SK-MEL-5 (cell line): Measurements from ENCODE around the gene ITGA11. TPM values are rescaled to one million over a fixed set of nuclear protein-coding genes. Genes with fewer than 3 reads are reported as not detected.

Source experiments
- DNase-seq: peaks from one replicate; pipeline ENCODE4 v3.0.0-alpha.2; 2016; ENCODE audit warnings: low read depth, low spot score
- in situ Hi-C: cut with HindIII; loops from 2 replicates; pipeline ENCODE4 v1.10.0; 2016; ENCODE audit warnings: low sequenced_read_pairs, high pct_unique_total_duplicates, low pct_unique_long_range_greater_than_20kb
- total RNA-seq: library from RNA; depleted of rRNA; stranded (reverse); fragments of >200 nt; shearing (Covaris generic); gene quantifications from 2 replicates; pipeline ENCODE4 v1.2.3, GENCODE V29; 2014

ITGA11 gene
- total RNA-seq, 1 experiment from 2014 or later, result not detected

DNA sequence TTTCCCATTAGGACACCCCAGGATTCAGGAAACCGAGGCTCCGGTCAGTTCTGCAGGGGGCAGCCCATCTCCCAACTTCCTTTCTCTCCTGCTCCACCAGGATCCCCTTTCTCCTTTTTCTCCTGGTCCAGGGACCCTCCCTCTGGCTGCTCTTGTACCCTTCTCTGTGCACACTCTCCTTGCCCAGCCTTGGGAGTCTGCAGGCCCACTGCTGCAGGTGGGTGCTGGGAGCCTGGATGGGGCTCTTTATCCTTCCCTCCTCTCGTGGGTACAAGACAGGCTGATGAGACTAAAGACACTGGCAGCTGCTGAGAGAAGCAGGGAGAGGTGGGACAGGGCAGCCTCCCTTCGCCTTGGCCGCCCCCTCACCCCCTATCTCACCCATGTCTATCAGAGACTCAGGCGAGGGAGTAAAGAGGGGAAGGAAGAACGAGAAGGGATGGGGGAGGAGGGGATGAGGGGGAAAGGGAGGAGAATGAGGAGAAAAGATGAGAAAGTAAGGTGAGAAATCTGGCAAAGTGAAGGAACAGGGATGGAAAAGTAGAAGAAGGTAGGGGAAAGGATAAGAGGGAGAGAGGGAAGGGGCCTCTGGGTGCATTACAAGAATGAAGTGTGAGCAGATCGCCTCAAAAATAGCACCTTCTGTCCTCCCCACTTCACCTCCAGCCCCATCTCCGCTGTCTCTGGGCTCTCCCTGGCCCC lies 45.2 kb downstream of the ITGA11 start:
- DNase-seq, result no peak
- in situ Hi-C loops, result no loop called here

DNA sequence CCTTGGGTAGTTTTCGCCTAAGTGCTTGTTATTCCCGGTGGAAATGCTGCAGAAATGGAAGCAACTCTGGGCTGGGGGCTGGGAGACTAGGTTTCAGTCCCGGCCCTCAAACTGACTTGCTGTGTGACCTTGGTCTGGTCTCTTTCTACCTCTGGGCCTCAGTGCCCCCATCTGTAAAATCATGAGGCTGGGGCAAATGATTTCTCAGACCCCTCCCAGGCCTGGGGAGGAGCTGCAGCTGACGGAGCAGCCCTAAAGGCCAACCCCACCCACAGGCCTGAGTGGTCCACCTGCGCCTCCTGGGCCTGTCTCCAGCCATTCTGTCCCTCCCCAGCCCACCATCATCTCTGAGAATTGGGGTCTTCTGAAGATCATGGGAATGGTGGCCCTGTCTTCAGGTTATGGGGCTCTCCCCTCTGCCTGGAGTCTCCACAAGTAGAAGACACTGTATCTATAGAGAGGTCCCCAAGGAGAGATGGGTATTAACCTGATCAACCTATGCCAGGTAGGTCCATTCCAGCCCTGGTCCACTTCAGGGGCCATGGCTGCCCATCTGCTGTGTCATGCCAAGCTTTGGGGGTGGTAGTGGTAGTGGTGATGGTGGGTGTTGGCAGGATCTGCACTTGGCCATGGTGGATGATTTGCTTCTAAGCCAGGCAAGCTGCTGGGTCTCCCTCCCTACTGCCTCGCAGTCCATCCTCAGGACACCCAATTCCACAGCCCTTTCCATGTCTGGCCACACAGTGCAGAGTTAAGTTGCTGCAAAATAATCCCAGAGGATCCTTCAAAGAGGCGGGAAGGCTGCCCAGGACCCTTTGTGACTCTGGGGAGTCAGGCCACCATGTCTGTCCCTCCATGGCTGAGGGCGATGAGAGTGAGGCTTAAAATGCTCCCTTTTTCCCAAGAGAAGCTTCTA lies 46.0 kb downstream of the ITGA11 start:
- DNase-seq, result no peak
- in situ Hi-C loops, result no loop called here

DNA sequence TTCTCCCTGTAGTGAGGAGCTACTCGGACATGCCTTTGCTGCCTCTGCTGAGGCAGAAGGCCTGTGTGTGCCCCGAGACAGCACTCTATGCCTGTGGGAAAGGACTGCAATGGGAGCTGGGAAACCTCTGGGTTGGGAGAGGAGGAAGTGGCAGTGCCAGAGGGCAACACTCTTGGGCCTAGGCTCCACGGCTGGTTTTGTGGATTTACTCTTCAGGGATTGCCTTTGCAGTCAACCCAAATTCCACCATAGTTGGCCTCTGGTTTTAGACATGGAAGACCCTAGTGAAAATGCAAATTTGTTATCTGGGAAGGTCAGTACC lies 46.8 kb downstream of the ITGA11 start:
- no peak for DNase-seq
- in situ Hi-C loops, result no loop called here

DNA sequence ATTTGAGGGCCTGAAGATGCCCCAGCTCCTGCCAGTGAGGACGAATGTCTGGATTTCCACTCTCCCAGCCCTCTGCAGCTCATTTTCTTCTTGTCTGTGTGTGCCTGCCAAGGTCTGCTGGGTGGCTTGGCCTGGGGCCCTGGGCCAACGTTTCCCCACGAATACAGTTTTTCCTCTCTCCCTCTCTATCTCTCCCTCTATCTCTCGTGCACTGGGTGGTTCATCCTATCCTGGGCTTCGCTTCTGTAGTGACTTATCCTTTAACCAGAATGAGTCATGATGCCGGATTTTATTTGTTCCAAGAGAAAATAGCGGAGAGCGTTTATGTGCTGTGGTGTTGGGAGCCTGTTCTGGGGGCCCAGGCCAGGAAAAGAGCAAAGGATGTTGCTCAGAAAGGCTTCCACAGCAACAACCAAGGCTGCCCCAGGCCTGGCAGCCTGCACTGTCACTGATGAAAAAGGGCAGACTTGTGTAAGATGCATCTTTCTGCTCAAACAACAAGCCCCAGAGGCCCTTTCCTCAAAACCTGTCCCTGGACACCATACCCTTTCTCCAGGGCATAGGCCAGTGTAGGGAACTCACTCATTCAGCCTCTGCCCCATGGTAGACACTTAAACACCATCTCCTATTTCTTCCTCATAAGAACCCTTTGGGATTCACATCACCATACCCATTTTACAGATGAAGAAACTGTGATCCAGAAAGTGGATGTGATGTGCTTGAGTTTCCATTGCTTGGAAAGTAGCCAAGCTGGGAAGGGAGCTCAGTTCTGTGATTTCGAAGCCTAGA lies 47.3 kb downstream of the ITGA11 start:
- in situ Hi-C loops, result no loop called here
- no peak for DNase-seq

DNA sequence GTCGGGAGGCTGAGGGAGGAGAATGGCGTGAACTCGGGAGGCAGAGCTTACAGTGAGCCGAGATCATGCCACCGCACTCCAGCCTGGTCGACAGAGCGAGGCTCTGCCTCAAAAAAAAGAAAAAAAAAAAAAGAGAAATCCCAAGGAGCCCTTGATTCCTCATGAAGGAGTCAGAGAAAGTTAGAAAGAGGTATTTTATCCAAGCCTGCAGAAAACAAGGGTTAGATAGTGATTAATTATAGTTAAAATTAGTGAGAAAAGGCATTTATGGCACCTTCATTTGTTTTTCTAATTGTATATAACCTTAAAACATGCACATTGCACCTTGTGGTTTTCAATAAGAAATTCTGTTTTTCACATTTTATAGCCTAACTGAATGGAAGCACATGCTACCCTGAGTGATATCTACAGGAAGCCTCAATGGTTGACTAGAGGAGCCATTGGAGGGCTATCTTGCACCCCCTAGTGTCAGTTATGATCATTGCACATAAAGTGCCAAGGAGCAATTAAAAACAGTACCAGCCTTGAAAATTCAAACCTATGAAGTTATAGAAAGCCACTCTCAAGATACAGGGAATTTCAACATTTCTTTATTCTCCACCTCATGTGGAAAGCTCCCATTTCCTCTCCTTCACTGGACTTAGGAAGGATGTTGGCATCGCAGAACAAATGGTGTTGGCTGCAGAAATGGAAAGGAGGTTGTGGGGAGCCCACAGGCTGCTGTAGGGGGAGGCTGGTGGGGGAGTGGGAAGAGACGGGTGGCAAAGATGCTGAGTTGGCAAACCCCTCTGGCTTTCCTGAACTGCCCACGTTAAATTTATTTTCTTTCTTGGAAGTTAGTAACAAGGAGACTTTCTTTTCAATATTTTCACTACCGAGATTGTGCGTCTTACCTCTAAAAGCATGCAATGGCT lies 48.5 kb downstream of the ITGA11 start:
- peak; percentile 73 for DNase-seq
- in situ Hi-C loops, result no loop called here

DNA sequence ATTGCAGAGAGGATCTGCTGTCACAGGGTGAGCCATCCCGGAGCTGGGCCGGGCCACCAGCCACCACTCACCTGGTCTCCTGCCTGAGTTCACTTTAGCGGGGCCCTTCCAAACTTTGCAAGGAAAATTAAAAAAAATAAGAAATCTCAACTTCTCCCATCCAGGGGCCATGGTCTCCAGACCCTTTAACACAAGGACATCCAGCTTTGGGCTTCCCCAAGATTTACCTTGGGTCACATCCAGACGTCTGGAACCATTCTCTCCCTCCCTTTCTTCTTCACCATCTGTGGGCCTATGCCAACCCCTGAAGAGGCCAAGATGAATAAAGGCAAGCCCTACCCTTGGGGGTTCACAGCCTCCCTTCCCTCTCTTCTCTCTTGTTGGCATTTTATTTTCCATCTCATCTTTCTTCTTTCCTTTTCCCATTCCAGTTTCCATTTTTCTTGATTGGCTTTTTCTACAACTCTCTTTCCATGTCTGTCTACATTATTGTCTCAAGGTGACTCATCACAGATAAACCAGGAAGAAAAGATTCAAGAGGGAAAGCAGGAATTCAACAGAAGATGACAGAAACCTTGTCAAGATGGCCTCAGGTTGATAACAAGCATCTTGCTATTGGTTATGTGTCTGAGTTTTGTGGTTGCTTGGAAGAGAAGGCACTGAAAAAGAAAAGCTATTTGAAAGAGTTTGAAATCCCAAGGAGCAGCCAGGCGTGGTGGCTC lies 49.5 kb downstream of the ITGA11 start:
- in situ Hi-C loops, result no loop called here

DNA sequence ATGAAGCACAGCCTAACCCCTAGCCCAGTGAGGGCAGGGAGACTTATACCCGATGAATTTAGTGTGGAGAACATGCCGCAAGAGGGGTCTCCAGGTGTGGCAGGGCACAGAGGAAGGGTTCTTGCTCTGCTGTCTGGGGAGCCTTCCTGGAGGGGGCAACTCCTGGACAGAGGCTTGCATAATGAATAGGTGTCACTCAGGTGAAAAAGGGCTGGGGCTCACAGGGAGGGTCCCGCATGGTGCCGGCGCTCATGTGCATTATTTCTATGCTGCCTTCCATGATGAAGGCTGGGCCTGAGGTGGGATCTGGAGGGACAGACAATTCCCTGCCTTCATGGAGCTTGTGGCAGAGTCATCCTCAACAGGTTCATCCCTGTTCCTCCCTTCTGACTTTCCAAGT lies 51.5 kb downstream of the ITGA11 start:
- in situ Hi-C loops, result no loop called here
- DNase-seq, result no peak

More for the DNA sequence above, 49.5 kb downstream of the ITGA11 start:
- DNase-seq, result no peak

DNA sequence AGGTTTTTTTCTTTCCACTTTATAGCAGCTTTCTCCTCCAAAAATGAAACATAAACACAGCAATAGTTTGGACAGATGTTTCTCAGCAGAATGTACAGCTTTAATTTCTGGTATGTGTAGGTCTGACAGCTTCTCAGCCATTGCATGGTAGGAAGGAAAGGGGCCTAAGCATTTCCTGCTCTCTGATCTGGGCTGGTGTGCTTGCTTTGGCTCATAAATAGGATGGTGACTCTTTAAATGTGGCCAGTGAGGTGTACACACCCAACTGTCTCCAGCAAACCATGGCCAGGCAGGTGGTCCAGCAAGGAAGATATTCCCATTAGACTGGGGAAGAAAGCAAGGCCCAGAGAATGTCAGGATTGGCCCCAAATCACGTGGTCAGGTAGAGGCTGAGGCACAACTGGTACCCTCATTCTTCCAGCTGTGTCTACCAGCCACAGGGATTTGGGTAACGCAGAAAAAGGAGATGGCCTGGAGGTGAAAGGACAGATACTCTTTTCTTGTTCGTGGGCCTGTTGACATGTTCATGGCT lies 52.1 kb downstream of the ITGA11 start:
- in situ Hi-C loops, result no loop called here
- no peak for DNase-seq

DNA sequence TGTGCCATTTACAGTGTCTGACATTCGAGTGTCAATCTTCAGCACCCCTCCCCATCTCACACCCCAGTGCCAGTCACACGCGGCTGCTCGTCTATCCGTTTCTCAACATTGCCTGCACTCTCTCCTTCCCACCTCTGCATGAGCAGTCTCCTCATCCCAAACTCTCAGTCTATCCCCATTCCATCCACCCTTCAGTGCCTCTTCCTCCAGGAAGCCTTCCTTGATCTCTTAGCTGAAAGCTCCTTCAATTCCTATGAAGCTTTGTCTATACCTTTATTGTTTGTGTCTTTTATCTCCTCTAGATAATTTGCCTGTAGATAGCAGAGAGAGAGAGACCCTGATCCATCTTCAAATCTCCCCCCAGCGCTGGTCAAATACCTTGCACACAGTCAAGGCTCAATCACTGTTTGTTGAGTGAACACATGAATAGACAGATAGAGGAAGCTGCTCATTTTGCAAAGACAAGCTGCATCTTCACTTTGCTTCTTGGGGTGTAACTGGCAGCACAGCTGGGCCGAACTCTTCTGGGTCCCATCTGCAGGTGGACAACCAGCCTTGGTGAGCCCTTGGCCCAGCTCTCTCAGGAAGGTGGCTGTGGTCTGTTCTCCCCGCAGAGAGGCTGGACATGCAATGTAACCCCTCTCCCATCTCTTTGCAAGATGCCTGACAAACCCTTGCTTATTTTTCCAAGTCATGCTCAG lies 52.8 kb downstream of the ITGA11 start:
- DNase-seq, result no peak
- in situ Hi-C loops, result no loop called here

DNA sequence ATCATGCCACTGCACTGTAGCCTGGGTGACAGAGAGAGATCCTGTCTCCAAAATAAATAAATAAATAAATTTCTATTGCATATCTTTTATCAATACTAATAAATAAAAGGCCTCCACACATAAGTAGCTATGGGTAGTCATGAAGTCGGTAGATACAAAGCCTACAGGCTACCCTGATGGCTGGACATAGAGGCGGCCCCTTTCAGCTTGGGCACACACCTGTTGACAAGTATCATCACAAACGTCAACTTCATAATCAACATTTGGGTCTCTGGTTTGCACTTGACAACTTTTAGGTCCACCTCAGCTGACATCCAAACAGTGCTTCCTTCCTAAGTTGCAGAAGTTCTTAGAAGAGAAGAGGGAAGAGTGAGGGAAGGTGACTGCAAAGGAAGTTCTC lies 53.4 kb downstream of the ITGA11 start:
- no peak for DNase-seq
- in situ Hi-C loops, result no loop called here

DNA sequence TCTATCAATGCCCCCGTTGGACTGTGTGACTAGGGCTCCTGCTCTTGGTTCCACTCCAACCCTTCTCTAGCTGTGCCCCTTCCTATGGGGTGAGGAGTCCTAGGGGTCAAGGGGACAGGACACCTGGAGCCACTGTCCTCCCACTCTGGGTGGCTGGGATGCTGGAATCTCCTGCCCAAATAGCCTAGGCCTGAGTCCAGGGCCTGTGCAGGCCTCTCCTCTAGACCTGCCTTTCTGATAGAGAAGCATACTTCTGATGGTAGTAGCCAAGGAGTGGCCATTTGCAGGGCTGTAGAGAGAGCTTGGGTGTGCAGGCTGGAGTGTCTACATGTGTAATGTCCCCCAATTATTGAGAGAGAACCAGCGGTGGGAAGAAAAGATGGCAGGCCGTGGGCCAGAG lies 54.2 kb downstream of the ITGA11 start:
- in situ Hi-C loops, result no loop called here
- DNase-seq, result no peak

DNA sequence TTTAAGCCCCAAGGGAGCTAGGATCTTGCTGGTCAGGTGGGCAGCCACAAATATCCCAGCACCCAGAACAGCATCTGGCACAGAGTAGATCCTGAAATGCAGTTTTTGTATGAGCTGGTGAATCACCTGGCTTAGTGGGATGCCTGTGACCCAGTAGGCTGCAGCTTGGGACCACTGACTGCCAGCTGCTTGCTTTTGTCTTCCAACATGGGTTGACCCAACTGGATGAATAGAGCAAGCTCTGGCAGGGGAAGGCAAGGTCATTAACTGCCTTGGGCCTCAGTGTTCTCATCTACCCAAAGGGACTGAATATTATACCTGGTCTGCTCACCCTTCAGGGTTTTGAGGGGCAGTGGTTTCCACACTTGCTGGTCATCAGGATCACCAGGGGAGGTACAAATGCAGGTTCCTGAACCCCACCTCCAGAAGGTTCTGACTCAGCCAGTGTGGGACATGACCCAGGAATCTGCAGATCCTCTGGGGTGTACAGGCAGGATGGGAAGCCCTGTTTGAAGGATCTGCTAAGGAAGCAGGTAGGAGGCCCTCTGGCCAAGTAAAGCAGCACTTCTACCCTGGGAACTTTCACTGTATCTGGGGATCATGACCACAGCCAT lies 55.4 kb downstream of the ITGA11 start:
- DNase-seq, result no peak
- in situ Hi-C loops, result no loop called here

DNA sequence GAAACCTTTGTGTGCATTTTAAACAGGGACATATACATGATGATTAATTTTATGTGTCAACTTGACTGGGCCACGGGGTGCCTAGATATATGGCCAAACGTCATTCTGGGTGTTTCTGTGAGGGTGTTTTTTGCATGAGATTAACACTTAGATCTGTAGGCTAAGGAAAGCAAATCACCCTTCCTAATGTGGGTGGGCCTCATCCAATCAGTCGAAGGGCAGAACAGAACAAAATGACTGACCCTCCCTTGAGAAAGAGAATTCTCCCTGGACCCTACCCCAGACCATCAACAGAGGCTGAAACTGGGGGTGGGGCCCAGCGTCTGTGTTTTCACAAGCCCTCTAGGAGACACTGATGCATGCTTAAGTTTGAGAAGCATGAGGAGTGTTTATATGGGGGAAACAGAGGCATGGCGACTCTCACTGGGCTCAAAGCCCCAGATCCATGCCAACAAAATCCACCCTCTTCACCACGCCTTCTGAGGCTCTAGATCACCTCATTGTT lies 56.2 kb downstream of the ITGA11 start:
- in situ Hi-C loops, result no loop called here

DNA sequence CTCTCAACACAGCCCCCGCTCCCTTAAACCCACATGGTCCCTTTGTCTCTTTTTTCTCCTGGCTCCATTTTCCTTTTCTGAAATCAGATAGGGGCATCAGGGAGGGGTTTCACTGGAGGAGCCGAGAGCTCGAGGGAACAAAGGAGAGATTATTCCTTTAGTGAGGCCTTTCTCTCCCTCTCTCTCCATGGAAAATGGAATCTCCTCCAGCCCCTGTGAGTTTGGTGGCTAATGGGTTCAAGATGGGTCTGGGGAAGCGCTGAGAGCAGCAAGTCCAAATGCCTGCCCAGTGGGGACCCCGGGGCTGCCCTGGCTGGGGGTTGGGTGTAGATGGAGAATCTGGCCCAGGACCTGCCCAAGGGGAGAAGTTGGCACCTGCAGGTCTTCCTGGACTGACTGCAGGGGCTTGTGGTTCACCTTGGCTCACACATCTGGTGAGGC lies 56.8 kb downstream of the ITGA11 start:
- in situ Hi-C loops, result no loop called here
- DNase-seq, result no peak

More for the DNA sequence above, 56.2 kb downstream of the ITGA11 start:
- no peak for DNase-seq

DNA sequence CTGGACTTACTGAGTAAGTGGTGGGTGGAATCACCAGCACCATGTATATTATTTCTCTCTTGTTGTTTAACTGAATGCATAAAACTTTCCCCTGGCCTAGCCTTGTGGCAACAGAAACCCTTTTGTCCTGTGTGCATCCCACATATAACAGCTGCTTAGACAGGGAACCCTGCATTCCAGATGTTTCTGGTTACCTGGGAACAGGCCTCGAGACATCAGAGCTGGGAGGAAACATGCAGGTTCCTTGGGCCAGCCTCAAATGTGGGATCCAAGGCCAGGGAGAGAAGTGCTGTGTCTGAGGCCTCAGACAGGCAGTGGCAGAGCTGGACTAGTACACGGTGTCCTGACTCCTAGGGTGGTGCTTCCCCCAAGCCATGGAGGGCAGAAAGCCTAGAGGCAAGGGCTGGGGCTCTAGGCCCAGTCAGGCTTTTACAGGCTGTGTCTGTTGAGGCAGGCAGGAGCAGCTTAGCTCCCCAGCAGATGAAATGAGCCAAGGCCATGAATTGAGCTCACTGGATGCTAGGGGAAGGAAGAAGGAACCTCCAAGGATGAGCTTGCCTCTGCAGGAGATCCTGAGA lies 57.7 kb downstream of the ITGA11 start:
- DNase-seq, result no peak
- in situ Hi-C loops, result no loop called here
